K562 (cell line): ENCODE results near the gene NUMB. TPM values are rescaled to one million over a fixed set of nuclear protein-coding genes. Genes with fewer than 3 reads are reported as not detected.

Experiments used
- ATAC-seq: fragments of 200-7000 bp; cut with Tn5 transposase; 3 replicates; pipeline ENCODE4 v1.9.1; 2020; ENCODE audit warnings: moderate library complexity
- BruUV-seq: library from RNA; stranded (reverse); fragments of 400-500 nt; replicated peaks from 2 replicates; lab custom pipeline; 2021; lab: Mats Ljungman, UMichigan
- CTCF ChIA-PET: fragments of 300-600 bp; formaldehyde crosslinking; extraction: SDS; loops from one replicate; lab custom pipeline; 2021; ENCODE audit warnings: low intra/inter-chr PET ratio; lab: Yijun Ruan, JAX
- POLR2A ChIA-PET: fragments of 300-600, 350-650 bp; sonication (Branson Sonifier 250); formaldehyde crosslinking; extraction: SDS; loops from one replicate; lab custom pipeline; 2021; ENCODE audit warnings: antibody characterized with exemption, inconsistent platforms; lab: Yijun Ruan, JAX
- DNase-seq, 4 experiments: peaks; one replicate each; pipeline versions ENCODE4 v3.0.0 to v3.0.0-alpha.2; 2011 to 2018; ENCODE audit warnings: low spot score in 3 of 4, mixed read lengths in 3 of 4; ENCODE audit errors: extremely low read depth in 1 of 4
- FAIRE-seq: peaks from 2 replicates; lab custom pipeline; 2011; peaks lifted over from hg19 to GRCh38; lab: Jason Lieb, UNC
- H2AFZ ChIP-seq: 2 replicates; pipeline ENCODE4 v1.6.0; 2011; ENCODE audit warnings: low read depth, low read length, control low read depth, inconsistent platforms
- H3K27ac ChIP-seq: fragments of 200-600 bp; 3 replicates; pipeline ENCODE4 v1.8.0; 2011; ENCODE audit warnings: low read depth, mild to moderate bottlenecking, control low read depth, inconsistent platforms, low read length, moderate library complexity, mixed read lengths; ENCODE audit errors: extremely low read depth
- H3K27me3 ChIP-seq, 2 experiments: fragments of 300-600 bp in 1 of 2; 2 replicates in 1 of 2; 3 replicates in 1 of 2; pipeline versions ENCODE4 v1.6.0 to v1.8.0; 2011; ENCODE audit warnings: inconsistent platforms in 2 of 2, low read length in 2 of 2, mild to moderate bottlenecking in 1 of 2, mixed read lengths in 1 of 2, moderate library complexity in 1 of 2; ENCODE audit not compliant: control insufficient read depth in 2 of 2, insufficient read depth in 2 of 2
- H3K36me3 ChIP-seq: fragments of 300-600 bp; 3 replicates; pipeline ENCODE4 v1.8.0; 2011; ENCODE audit warnings: mild to moderate bottlenecking, low read length, inconsistent platforms; ENCODE audit not compliant: control insufficient read depth, insufficient read depth
- H3K4me1 ChIP-seq, 2 experiments: fragments of 200-600 bp in 1 of 2; replicated peaks in 1 of 2; 2 replicates in 1 of 2; 3 replicates in 1 of 2; pipeline versions ENCODE4 v1.5.1 to v1.8.0; 2011; ENCODE audit warnings: inconsistent platforms in 2 of 2, low read length in 2 of 2, mild to moderate bottlenecking in 1 of 2, mixed read lengths in 1 of 2, moderate library complexity in 1 of 2; ENCODE audit not compliant: control insufficient read depth in 2 of 2, insufficient read depth in 2 of 2
- H3K4me2 ChIP-seq: 2 replicates; pipeline ENCODE4 v1.6.1; 2011; ENCODE audit warnings: low read length, control low read depth, inconsistent platforms, mixed read lengths; ENCODE audit not compliant: insufficient read depth
- H3K4me3 ChIP-seq: fragments of 200-600 bp; sonication (generic), shearing (Covaris generic); 2 replicates; pipeline ENCODE4 v1.5.1; 2016; ENCODE audit warnings: control low read depth, inconsistent platforms
- H3K79me2 ChIP-seq: fragments of 200-600 bp; 3 replicates; pipeline ENCODE4 v1.8.0; 2011; ENCODE audit warnings: low read length, inconsistent platforms; ENCODE audit not compliant: control insufficient read depth, insufficient read depth
- H3K9ac ChIP-seq, 2 experiments: 2 replicates each; pipeline versions ENCODE4 v1.6.0 to v1.6.1; 2011; ENCODE audit warnings: low read depth in 2 of 2, low read length in 2 of 2, control low read depth in 1 of 2, inconsistent platforms in 1 of 2, mild to moderate bottlenecking in 1 of 2, mixed read lengths in 1 of 2; ENCODE audit not compliant: insufficient read depth in 1 of 2
- H3K9me1 ChIP-seq: one replicate; pipeline ENCODE4 v1.6.0; 2011; ENCODE audit warnings: inconsistent platforms, mild to moderate bottlenecking, low read length, moderate library complexity; ENCODE audit not compliant: control insufficient read depth, insufficient read depth
- H3K9me3 ChIP-seq: replicated peaks from 2 replicates; pipeline ENCODE4 v1.5.1; 2011; ENCODE audit warnings: low read depth, low read length, inconsistent platforms; ENCODE audit not compliant: control insufficient read depth, insufficient read depth
- H4K20me1 ChIP-seq: replicated peaks from 2 replicates; pipeline ENCODE4 v1.6.1; 2011; ENCODE audit warnings: low read length, inconsistent platforms, mixed read lengths; ENCODE audit not compliant: control insufficient read depth, insufficient read depth
- ATF1 ChIP-seq, 2 experiments: fragments of 450-650 bp in 1 of 2; IDR thresholded peaks; 2 replicates each; pipeline ENCODE4 v1.6.1; 2016; ENCODE audit warnings: missing compliant biosample characterization in 1 of 2, missing genetic modification characterization in 1 of 2
- DMBX1 ChIP-seq: fragments of 250-450 bp; sonication (Bioruptor Pico); IDR thresholded peaks from 2 replicates; pipeline ENCODE4 v1.8.0; 2022; ENCODE audit warnings: inconsistent platforms, mild to moderate bottlenecking, moderate library complexity, borderline replicate concordance
- EGR1 ChIP-seq: fragments of 450-650 bp; conservative IDR thresholded peaks from 2 replicates; pipeline ENCODE4 v1.6.1; 2017; ENCODE audit warnings: mild to moderate bottlenecking
- NFIC ChIP-seq: fragments of 450-650 bp; IDR thresholded peaks from 2 replicates; pipeline ENCODE4 v1.6.1; 2017; ENCODE audit warnings: mild to moderate bottlenecking, inconsistent platforms
- SAFB2 ChIP-seq: fragments of 200-400 bp; formaldehyde crosslinking; IDR thresholded peaks from 2 replicates; pipeline ENCODE4 v1.6.1; 2018; ENCODE audit warnings: borderline replicate concordance, low read length, low read depth, moderate library complexity; ENCODE audit not compliant: severe bottlenecking
- SMARCE1 ChIP-seq: fragments of 450-650 bp; IDR thresholded peaks from 2 replicates; pipeline ENCODE4 v1.7.1; 2016; ENCODE audit warnings: mild to moderate bottlenecking
- ZBED1 ChIP-seq: IDR thresholded peaks from 2 replicates; pipeline ENCODE4 v1.6.1; 2014
- ZBTB33 ChIP-seq: sonication (generic); formaldehyde crosslinking; IDR thresholded peaks from 2 replicates; pipeline ENCODE4 v1.8.1; 2023; ENCODE audit warnings: mild to moderate bottlenecking, missing genetic modification reagents
- ZNF134 ChIP-seq: fragments of 250-450 bp; sonication (Bioruptor Pico); conservative IDR thresholded peaks from 2 replicates; pipeline ENCODE4 v1.4.0; 2020
- ZNF277 ChIP-seq: fragments of 250-450 bp; sonication (Bioruptor Pico); IDR thresholded peaks from 2 replicates; pipeline ENCODE4 v1.8.0; 2022; ENCODE audit warnings: inconsistent platforms, mild to moderate bottlenecking, moderate library complexity, borderline replicate concordance
- ZNF449 ChIP-seq: fragments of 250-450 bp; sonication (Bioruptor Pico); IDR thresholded peaks from 2 replicates; pipeline ENCODE4 v1.8.0; 2022; ENCODE audit warnings: moderate library complexity, mild to moderate bottlenecking, inconsistent platforms
- ZNF717 ChIP-seq: fragments of 250-450 bp; sonication (Bioruptor Pico); IDR thresholded peaks from 2 replicates; pipeline ENCODE4 v1.5.0; 2021
- WGBS: fragments of 100-300 bp; shearing (Covaris generic); methylation state at CpG from one replicate; pipeline ENCODE4 v1.1.6; 2016; ENCODE audit warnings: low coverage, mixed read lengths; ENCODE audit not compliant: insufficient coverage; ENCODE audit errors: missing lambda C conversion rate; 5-methylcytosine and 5-hydroxymethylcytosine counted together
- in situ Hi-C: fragments of 300-500 bp; cut with MboI; formaldehyde crosslinking; loops from 4 replicates; pipeline ENCODE4 v1.15.0; 2018; ENCODE audit warnings: inconsistent platforms, mixed read lengths
- intact Hi-C: fragments of 100-400 bp; cut with micrococcal nuclease; formaldehyde crosslinking; loops from 2 replicates; pipeline ENCODE4 v1.14.2; 2022
- polyA plus RNA-seq, 8 experiments: library from polyadenylated mRNA; depleted of rRNA in 4 of 8; stranded (reverse) in 5 of 8; unstranded in 3 of 8; fragments of >200 nt; fragmentation: Nextera tagmentation in 2 of 8; fragmentation: Illumina TruSeq in 1 of 8; extraction: Ambion mirVana in 2 of 8; extraction: Trizol in 1 of 8; gene quantifications; 2 replicates each; pipeline versions ENCODE4 v1.2.1 to v1.2.3, GENCODE V29; 2011 to 2014; ENCODE audit warnings: inconsistent platforms in 1 of 8, missing spikeins in 1 of 8
- total RNA-seq, 7 experiments: library from RNA; depleted of rRNA in 6 of 7; stranded (reverse); fragments of >200 nt in 6 of 7; fragmentation: Illumina TruSeq in 2 of 7; extraction: Trizol in 2 of 7; gene quantifications; 2 replicates each; pipeline versions ENCODE4 v1.2.1 to v1.2.3, GENCODE V29; 2011 to 2021; ENCODE audit warnings: low replicate concordance in 1 of 7

Gene NUMB
- total and polyA plus RNA-seq, 9 of the 15 experiments (the other 6 are each of a cell fraction or from before 2014, with no cell fraction given): 13.5 to 54.0 (median 32.3) TPM

GRCh38 chr14:73427516-73428264 lies 30.7 kb downstream of the NUMB start (continued):
- no peak for TF ChIP-seq ZBTB33 (CRISPR knock-in tag)
- TF ChIP-seq ZNF134: no peak

- Histone ChIP-seq H3K36me3 (peaks cover 4% of the 10 kb centered on the region; the same call in 2 of the 3 replicates), H3K4me2 (no peak overlapping the region), H4K20me1 (no peaks in the 10 kb centered on the region; the same call in 1 of the 2 replicates), H3K27me3 (no peaks in the 10 kb centered on the region), H3K27ac (no peak overlapping the region), H2AFZ (no peak overlapping the region), H3K9me3 (no peaks in the 10 kb centered on the region), H3K9ac (no peak overlapping the region), H3K4me1 (peaks cover 0 to 4% of the 10 kb centered on the region in 2 experiments; a peak in 1 of 5 replicates), H3K79me2 (peaks cover 64% of the 10 kb centered on the region), H3K9me1 (no peaks in the 10 kb centered on the region), H3K4me3 (no peak overlapping the region)
- 86% methylated on average over 5 of the region's 5 CpGs for WGBS
- BruUV-seq: no TSS peak
- no peak for TF ChIP-seq DMBX1
- TF ChIP-seq EGR1: no peak
- TF ChIP-seq ZNF449 (CRISPR knock-in tag): no peak
- no peak for TF ChIP-seq SMARCE1
- no peak for TF ChIP-seq ATF1 (CRISPR knock-in tag; IDR thresholded peaks at IDR 0.05)
- TF ChIP-seq ATF1 (tag; IDR thresholded peaks at IDR 0.05): no peak
- TF ChIP-seq ZNF717 (CRISPR knock-in tag): no peak
- no peak for TF ChIP-seq SAFB2
- TF ChIP-seq ZBED1: no peak
- TF ChIP-seq NFIC: no peak
- no peak for TF ChIP-seq ZNF277 (CRISPR knock-in tag)
- intact Hi-C loops (no loop called here), in situ Hi-C loops (no loop called here)
- ChIA-PET POLR2A (interaction anchor here (1.2 kb wide), 1 partner anchor 15 kb away, joined by 5 read pairs; no protein-coding TSS in a partner anchor), CTCF (no interaction called here)
- no peak for FAIRE-seq
- DNase-seq: no peak
- ATAC-seq: no peak; the same call in 2 of the 3 replicates
Observed at GRCh38 chr14:73426877-73427276, 31.5 kb downstream of the NUMB start.
